Hepatocyte (in vitro differentiated cells): ENCODE results near the gene PCDHGC5.

Experiments used
- EZH2phosphoT487 ChIP-seq: fragments of 200-600 bp; sonication (generic); IDR thresholded peaks from one replicate; pipeline ENCODE4 v1.6.1; 2018; ENCODE audit warnings: antibody characterized with exemption, mild to moderate bottlenecking, low read depth, moderate library complexity; ENCODE audit not compliant: unreplicated experiment, severe bottlenecking
- TF ChIP-seq, protein P1 (sequence below): fragments of 200-600 bp; sonication (generic); IDR thresholded peaks from 2 replicates; pipeline ENCODE4 v1.5.1; 2016; ENCODE audit warnings: antibody characterized with exemption, mild to moderate bottlenecking; ENCODE audit not compliant: poor library complexity

DNA sequence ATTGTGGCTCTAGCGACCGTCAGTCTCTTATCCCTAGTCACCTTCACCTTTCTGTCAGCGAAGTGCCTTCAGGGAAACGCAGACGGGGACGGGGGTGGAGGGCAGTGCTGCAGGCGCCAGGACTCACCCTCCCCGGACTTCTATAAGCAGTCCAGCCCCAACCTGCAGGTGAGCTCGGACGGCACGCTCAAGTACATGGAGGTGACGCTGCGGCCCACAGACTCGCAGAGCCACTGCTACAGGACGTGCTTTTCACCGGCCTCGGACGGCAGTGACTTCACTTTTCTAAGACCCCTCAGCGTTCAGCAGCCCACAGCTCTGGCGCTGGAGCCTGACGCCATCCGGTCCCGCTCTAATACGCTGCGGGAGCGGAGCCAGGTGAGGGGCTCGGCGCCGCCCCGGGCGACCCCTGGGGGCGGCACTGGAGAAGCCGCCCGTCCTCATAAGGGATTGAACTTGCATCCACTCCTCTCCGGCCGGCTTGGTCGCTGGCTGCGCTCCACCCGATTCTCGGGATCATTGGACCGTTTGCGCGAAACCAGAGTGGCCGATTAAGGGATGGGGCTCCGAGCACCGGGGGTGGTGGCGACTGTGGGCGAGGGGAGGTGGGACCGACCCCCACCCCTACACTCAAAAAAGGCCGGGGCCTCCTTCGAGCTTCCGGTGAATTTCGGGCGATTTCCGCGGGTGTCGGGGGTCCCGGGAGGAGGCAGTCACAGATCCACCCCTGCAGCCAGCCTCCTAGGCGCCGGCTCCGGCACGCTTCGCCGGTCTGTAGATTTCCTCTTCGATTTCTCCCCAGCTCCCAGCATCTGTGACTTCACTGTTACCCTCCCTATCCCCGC is 2.7 kb downstream of the PCDHGC5 start:
- TF ChIP-seq, protein P1, sequence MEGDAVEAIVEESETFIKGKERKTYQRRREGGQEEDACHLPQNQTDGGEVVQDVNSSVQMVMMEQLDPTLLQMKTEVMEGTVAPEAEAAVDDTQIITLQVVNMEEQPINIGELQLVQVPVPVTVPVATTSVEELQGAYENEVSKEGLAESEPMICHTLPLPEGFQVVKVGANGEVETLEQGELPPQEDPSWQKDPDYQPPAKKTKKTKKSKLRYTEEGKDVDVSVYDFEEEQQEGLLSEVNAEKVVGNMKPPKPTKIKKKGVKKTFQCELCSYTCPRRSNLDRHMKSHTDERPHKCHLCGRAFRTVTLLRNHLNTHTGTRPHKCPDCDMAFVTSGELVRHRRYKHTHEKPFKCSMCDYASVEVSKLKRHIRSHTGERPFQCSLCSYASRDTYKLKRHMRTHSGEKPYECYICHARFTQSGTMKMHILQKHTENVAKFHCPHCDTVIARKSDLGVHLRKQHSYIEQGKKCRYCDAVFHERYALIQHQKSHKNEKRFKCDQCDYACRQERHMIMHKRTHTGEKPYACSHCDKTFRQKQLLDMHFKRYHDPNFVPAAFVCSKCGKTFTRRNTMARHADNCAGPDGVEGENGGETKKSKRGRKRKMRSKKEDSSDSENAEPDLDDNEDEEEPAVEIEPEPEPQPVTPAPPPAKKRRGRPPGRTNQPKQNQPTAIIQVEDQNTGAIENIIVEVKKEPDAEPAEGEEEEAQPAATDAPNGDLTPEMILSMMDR: no peak
- peak; percentile 60 for TF ChIP-seq EZH2phosphoT487
